Retinal pigment epithelial cell (primary cell): ENCODE data around the gene RNF130.

Experiments
- DNase-seq: peaks from one replicate; pipeline ENCODE4 v3.0.0-alpha.2; 2010; ENCODE audit warnings: low read depth
- H3K4me3 ChIP-seq: 2 replicates; pipeline ENCODE4 v1.5.1; 2011; ENCODE audit warnings: mild to moderate bottlenecking, low read length, control low read depth, moderate library complexity
- TF ChIP-seq, protein P1 (sequence below): conservative IDR thresholded peaks from 2 replicates; pipeline ENCODE4 v1.5.1; 2011; ENCODE audit warnings: low read depth, low read length, control low read depth, inconsistent platforms

Gene RNF130

DNA sequence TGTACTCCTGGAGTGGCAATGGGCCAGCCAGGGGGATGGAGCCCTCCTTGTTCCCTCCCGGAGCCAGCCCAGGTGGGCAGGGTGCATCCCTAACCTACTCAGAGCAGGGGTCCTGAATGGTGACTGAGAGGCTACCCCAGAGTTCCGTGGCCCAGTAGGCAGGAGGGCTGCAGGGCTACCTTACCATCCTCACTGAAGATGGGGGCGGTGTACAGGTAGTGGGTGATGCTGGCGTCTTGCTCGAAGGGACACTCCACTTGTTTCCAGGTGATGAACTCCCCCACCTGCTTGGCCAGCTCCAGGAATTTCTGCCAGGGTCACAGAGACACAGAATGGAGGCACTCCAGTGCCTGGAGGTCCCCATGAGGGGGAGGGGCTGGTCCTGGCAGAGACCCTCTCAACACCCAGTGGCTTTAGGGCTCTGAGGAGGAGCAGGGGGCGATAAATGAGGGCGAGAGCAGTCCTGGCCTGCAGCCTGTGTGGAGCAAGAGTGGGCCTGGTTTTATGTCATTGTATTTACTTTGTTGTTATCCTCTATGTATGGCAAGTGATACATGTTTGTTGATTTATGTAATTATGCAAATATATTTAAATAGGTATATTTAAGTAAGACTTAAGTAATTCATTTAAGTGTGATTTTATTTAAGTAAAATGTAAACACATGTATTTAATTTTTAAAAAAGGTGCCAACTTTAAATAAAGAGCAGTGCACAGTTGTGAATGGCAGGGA is 39.9 kb upstream of the RNF130 start:
- TF ChIP-seq, protein P1, sequence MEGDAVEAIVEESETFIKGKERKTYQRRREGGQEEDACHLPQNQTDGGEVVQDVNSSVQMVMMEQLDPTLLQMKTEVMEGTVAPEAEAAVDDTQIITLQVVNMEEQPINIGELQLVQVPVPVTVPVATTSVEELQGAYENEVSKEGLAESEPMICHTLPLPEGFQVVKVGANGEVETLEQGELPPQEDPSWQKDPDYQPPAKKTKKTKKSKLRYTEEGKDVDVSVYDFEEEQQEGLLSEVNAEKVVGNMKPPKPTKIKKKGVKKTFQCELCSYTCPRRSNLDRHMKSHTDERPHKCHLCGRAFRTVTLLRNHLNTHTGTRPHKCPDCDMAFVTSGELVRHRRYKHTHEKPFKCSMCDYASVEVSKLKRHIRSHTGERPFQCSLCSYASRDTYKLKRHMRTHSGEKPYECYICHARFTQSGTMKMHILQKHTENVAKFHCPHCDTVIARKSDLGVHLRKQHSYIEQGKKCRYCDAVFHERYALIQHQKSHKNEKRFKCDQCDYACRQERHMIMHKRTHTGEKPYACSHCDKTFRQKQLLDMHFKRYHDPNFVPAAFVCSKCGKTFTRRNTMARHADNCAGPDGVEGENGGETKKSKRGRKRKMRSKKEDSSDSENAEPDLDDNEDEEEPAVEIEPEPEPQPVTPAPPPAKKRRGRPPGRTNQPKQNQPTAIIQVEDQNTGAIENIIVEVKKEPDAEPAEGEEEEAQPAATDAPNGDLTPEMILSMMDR = no peak
- H3K4me3 ChIP-seq = no peak overlapping the region
- no peak for DNase-seq

DNA sequence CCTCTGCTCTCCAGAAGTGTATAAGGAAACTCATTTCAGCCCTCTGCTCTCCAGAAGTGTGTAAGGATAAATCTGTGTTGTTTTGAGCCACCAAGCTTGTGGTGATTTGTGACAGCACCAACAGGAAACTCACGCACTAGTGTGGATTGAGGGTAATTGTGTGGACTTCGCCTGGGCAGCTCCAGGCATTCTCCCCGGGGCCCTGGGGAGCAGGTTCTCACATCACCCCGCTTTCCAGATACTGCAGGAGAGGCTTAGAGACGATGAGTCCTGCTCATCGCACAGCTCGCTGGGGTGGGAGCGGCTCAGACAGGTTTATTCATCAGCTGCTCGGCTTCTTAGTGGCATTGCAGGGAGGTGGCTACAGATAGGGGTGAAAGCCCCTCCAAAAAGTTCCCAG is 38.4 kb upstream of the RNF130 start:
- H3K4me3 ChIP-seq = no peak overlapping the region
- DNase-seq = no peak
- TF ChIP-seq, protein P1 = no peak

DNA sequence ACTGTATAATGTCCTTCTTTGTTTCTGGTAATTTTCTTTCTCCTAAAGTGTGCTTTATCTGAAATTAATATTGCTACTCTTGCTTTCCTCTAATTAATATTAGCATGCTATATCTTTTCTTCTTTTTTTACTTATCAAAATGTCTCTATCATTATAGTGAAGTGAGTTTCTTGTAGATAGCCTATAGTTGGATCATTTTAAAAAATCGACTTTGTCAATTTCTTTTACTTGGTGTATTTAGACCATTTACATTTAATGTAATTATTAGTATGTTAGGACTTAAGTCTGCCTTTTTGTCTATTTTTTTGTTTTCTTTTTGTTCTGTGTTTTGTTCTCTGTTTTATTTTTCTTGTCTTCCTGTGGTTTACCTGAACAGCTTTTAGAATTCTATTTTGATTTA is 35.4 kb upstream of the RNF130 start:
- H3K4me3 ChIP-seq = no peak overlapping the region
- DNase-seq = no peak
- TF ChIP-seq, protein P1 = no peak

DNA sequence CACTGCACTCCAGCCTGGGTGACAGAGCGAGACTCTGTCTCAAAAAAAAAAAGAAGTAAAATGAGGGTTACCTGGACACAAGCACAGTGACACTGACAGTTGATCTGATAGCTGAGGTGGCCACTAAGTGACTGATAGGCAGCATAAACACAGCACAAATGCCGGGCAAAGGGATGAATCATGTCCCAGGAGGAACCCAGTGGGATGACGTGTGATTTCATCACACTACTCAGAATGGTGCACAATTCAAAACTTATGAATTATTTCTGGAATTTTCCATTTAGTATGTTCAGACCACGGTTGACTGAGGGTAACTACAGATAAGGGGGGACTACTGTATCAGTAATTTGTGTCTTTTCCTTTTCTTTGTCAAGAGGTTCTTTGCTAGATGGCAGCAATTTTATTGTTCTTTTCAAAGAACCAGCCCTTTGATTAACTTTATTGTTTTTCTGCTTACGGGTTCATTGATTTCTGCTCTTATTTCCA is 34.3 kb upstream of the RNF130 start:
- no peak overlapping the region for H3K4me3 ChIP-seq
- TF ChIP-seq, protein P1 = no peak
- DNase-seq = no peak

GRCh38 chr5:180104168-180104530 is 32.6 kb upstream of the RNF130 start:
- no peak for DNase-seq
- no peak overlapping the region for H3K4me3 ChIP-seq

GRCh38 chr5:180103487-180104167 is 32.1 kb upstream of the RNF130 start:
- no peak overlapping the region for H3K4me3 ChIP-seq

More at GRCh38 chr5:180104168-180104530, 32.6 kb upstream of the RNF130 start:
- TF ChIP-seq, protein P1 = no peak

More at GRCh38 chr5:180103487-180104167, 32.1 kb upstream of the RNF130 start:
- TF ChIP-seq, protein P1 = no peak
- no peak for DNase-seq
